Measurements from ENCODE around the gene CSMD2.

- no peak for TF ChIP-seq CTCF (conservative IDR thresholded peaks at IDR 0.05; ENCODE audit: low read depth, low read length)
- no peak for TF ChIP-seq EZH2 (IDR thresholded peaks at IDR 0.05; ENCODE audit: borderline replicate concordance, low read depth, low read length, poor library complexity, severe bottlenecking)
Observed at GRCh38 chr1:34167389-34167788, 2.4 kb upstream of the CSMD2 start.
